Stimulated activated CD8-positive, alpha-beta memory T cell treated with anti-CD3 and anti-CD28 coated beads, Interleukin-7, amount 100 ng/mL, for 24 hours (primary cell): ENCODE results near the gene WDR90.
A peak's percentile ranks its signal among the peaks of the same experiment; 100 is the strongest.
"Not testable (repeated sequence)": the region's sequence is repeated elsewhere in the genome, so short reads cannot be mapped to it uniquely, and the experiment has no call there.

Experiments used
- DNase-seq: peaks from one replicate; pipeline ENCODE4 v3.0.0-alpha.2; 2020; ENCODE audit warnings: low read depth

The WDR90 gene

GRCh38 chr16:708019-708418 lies 58.9 kb downstream of the WDR90 start:
- no peak for DNase-seq

- no peak for DNase-seq
Observed at GRCh38 chr16:708959-709358, 59.8 kb downstream of the WDR90 start.

GRCh38 chr16:709566-710499 lies 60.7 kb downstream of the WDR90 start:
- DNase-seq = no peak

GRCh38 chr16:710500-711075 lies 61.4 kb downstream of the WDR90 start:
- no peak for DNase-seq

GRCh38 chr16:711084-711483 lies 61.9 kb downstream of the WDR90 start:
- DNase-seq = no peak

GRCh38 chr16:711548-712320 lies 62.6 kb downstream of the WDR90 start:
- DNase-seq = peak; percentile 63

GRCh38 chr16:712740-713250 lies 63.6 kb downstream of the WDR90 start:
- DNase-seq = not testable (repeated sequence)

GRCh38 chr16:714079-714478 lies 64.9 kb downstream of the WDR90 start:
- DNase-seq = no peak

GRCh38 chr16:714558-715476 lies 65.7 kb downstream of the WDR90 start, which contains the start of gene METRN:
METRN (plus strand) TSS chr16:715118; CDS start chr16:715290, 172 bp downstream.
- DNase-seq = peak; percentile 83

- DNase-seq = no peak
Observed at GRCh38 chr16:715477-716199, 66.5 kb downstream of the WDR90 start.

GRCh38 chr16:716200-716568 lies 67.0 kb downstream of the WDR90 start:
- DNase-seq = no peak

GRCh38 chr16:716768-717325 lies 67.7 kb downstream of the WDR90 start:
- DNase-seq = no peak
